ENCODE measurements around the gene SLFN12L. TPM values are rescaled to one million over a fixed set of nuclear protein-coding genes. Genes with fewer than 3 reads are reported as not detected.

SLFN12L gene
- total RNA-seq, 1 experiment from 2014 or later, result not detected

DNA sequence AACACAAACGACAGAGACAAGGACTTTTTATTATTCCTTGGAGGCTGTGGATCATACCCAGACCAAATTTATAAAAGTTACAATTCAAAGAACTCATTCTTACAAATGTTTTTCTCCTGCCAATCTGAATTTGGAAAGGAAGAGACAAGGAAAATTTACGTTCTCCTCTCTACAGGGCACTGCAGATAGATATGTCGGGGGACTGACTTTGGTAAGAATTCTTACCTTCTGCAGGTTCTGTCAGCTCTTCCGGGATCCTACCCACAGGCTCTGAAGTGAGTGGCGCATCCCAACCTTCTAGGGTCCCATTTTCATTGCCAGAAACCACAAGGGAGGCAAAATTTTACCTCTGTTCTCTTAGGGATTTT, 2.2 kb upstream of the SLFN12L start:
- Histone ChIP-seq H2BK20ac (ENCODE audit: low read depth, low read length, poor library complexity, severe bottlenecking) (no peak overlapping the region), H3K4me2 (ENCODE audit: insufficient read depth, insufficient read length, low read length) (no peak overlapping the region), H2AFZ (ENCODE audit: low read length) (peak overlapping the region; percentile 32), H3K4ac (ENCODE audit: low read depth, low read length) (no peak overlapping the region), H2BK15ac (ENCODE audit: low read depth, low read length) (no peak overlapping the region), H4K91ac (ENCODE audit: insufficient read length, low read depth, low read length) (no peak overlapping the region), H4K5ac (ENCODE audit: insufficient read length, low read depth, low read length) (no peak overlapping the region), H2BK12ac (ENCODE audit: insufficient read length, low read depth, low read length) (no peak overlapping the region), H2AK5ac (ENCODE audit: insufficient read length, low read length) (no peak overlapping the region), H3K9me3 (ENCODE audit: control insufficient read depth, low read depth, low read length) (no peaks in the 10 kb centered on the region), H3K79me2 (ENCODE audit: insufficient read depth, low read length) (no peaks in the 10 kb centered on the region), H3T11ph (ENCODE audit: low read length) (no peak overlapping the region), H3K4me1 (ENCODE audit: insufficient read depth, low read length) (no peaks in the 10 kb centered on the region), H3K18ac (ENCODE audit: insufficient read length, low read depth, low read length) (no peak overlapping the region), H3K23me2 (ENCODE audit: insufficient read length, low read depth, low read length, poor library complexity, severe bottlenecking) (no peaks in the 10 kb centered on the region), H4K8ac (replicated peaks; ENCODE audit: insufficient read length, low read depth, low read length) (no peak overlapping the region), H3K9ac (ENCODE audit: extremely low read depth, insufficient read length, low read length) (no peak overlapping the region), H3K56ac (ENCODE audit: insufficient read length, low read depth, low read length) (no peak overlapping the region), H3K27me3 (ENCODE audit: insufficient read depth, low read length) (no peaks in the 10 kb centered on the region), H4K20me1 (ENCODE audit: control insufficient read depth, insufficient read depth, insufficient read length) (no peaks in the 10 kb centered on the region), H2BK5ac (ENCODE audit: insufficient read length, low read length) (no peak overlapping the region), H2BK120ac (ENCODE audit: low read depth, low read length, poor library complexity, severe bottlenecking) (no peak overlapping the region), H3K14ac (ENCODE audit: insufficient read depth, low read length) (no peak overlapping the region), H3K79me1 (ENCODE audit: insufficient read depth, low read depth, low read length, poor library complexity, severe bottlenecking) (no peaks in the 10 kb centered on the region), H3K27ac (ENCODE audit: insufficient read length, low read depth, low read length) (no peak overlapping the region), H3K23ac (ENCODE audit: insufficient read length, low read depth, low read length) (no peak overlapping the region)
- WGBS (ENCODE audit: extremely low coverage, insufficient read length, low lambda C conversion rate), result no CpG with 5 or more reads among the region's 5 CpGs
- Mint-ChIP-seq H3K4me1 (no peaks in the 10 kb centered on the region), H3K27ac (no peak overlapping the region), H3K36me3 (ENCODE audit: insufficient read depth in 1 of 3, low read depth in 3 of 3) (no peaks in the 10 kb centered on the region), H3K27me3 (ENCODE audit: low read depth) (no peaks in the 10 kb centered on the region), H3K9me3 (no peaks in the 10 kb centered on the region), H3K4me3 (no peak overlapping the region)
- TF ChIP-seq, protein P1, sequence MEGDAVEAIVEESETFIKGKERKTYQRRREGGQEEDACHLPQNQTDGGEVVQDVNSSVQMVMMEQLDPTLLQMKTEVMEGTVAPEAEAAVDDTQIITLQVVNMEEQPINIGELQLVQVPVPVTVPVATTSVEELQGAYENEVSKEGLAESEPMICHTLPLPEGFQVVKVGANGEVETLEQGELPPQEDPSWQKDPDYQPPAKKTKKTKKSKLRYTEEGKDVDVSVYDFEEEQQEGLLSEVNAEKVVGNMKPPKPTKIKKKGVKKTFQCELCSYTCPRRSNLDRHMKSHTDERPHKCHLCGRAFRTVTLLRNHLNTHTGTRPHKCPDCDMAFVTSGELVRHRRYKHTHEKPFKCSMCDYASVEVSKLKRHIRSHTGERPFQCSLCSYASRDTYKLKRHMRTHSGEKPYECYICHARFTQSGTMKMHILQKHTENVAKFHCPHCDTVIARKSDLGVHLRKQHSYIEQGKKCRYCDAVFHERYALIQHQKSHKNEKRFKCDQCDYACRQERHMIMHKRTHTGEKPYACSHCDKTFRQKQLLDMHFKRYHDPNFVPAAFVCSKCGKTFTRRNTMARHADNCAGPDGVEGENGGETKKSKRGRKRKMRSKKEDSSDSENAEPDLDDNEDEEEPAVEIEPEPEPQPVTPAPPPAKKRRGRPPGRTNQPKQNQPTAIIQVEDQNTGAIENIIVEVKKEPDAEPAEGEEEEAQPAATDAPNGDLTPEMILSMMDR (conservative IDR thresholded peaks at IDR 0.05), result no peak
- no peak for DNase-seq
